ENCODE data around the gene BEND5. TPM values are rescaled to one million over a fixed set of nuclear protein-coding genes. Genes with fewer than 3 reads are reported as not detected.

Gene BEND5
- total RNA-seq, 2 donors from 2014 or later, result 2.7 to 2.8 TPM

DNA sequence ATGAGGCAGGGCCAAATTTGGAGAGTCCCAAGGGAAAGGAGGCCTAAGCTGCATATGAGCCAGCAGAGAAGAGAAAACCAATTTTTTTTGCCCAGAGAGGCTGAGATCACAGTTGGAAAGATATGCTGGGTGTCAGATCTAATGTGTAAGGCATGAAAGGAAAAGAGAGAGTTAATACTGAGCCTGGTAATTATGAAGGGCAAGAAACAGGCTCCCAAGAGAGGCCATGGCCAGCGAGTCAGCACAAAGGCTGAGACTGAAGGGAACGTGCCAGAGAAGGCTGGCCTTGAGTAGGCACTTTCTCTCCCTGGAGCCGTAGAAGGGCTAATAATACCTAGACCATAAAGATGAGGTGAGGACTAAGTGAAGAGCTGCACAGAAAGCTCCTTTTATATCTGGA lies 31.8 kb upstream of the BEND5 start:
- no peak for DNase-seq (ENCODE audit: low spot score)
- TF ChIP-seq CTCF (IDR thresholded peaks at IDR 0.05), result no peak
- no peak overlapping the region for H3K27ac ChIP-seq

GRCh38 chr1:48807554-48808260 lies 31.0 kb upstream of the BEND5 start:
- no peaks in the 10 kb centered on the region for H3K27me3 ChIP-seq
- DNase-seq (ENCODE audit: low spot score), result no peak
- H3K27ac ChIP-seq, result no peak overlapping the region
- no peaks in the 10 kb centered on the region for H3K9me3 ChIP-seq
- no peaks in the 10 kb centered on the region for H3K4me1 ChIP-seq
- no peaks in the 10 kb centered on the region for H3K36me3 ChIP-seq
- no peak overlapping the region for H3K4me3 ChIP-seq
- no peak for TF ChIP-seq CTCF (IDR thresholded peaks at IDR 0.05)

More for the DNA sequence above, 31.8 kb upstream of the BEND5 start:
- H3K4me1 ChIP-seq, result no peaks in the 10 kb centered on the region
- H3K9me3 ChIP-seq, result no peaks in the 10 kb centered on the region
- H3K4me3 ChIP-seq, result no peak overlapping the region
- no peaks in the 10 kb centered on the region for H3K36me3 ChIP-seq
- H3K27me3 ChIP-seq, result no peaks in the 10 kb centered on the region

DNA sequence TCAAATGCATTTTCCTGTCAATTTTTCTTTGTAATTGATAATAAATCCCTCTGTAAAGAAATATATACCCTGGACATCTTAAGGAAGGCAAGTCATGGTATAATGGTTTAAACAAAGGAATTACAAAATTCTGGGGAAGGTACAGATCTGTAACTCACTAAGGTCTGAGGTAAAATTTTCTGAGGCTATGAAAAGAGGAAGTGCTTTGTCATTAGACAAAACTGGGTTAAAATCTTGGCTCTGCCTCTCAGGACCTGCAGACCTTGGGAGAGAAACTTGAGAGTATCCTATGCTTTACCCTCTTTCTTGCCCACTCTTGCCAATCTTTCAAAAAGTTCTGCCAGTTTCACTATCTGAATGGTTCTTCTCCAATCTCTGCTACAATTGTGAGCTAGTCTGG lies 26.8 kb upstream of the BEND5 start:
- no peaks in the 10 kb centered on the region for H3K27me3 ChIP-seq
- TF ChIP-seq CTCF (IDR thresholded peaks at IDR 0.05), result no peak
- H3K4me3 ChIP-seq, result no peak overlapping the region
- DNase-seq (ENCODE audit: low spot score), result no peak
- no peak overlapping the region for H3K27ac ChIP-seq
- no peaks in the 10 kb centered on the region for H3K36me3 ChIP-seq
- no peaks in the 10 kb centered on the region for H3K4me1 ChIP-seq
- H3K9me3 ChIP-seq, result no peaks in the 10 kb centered on the region

DNA sequence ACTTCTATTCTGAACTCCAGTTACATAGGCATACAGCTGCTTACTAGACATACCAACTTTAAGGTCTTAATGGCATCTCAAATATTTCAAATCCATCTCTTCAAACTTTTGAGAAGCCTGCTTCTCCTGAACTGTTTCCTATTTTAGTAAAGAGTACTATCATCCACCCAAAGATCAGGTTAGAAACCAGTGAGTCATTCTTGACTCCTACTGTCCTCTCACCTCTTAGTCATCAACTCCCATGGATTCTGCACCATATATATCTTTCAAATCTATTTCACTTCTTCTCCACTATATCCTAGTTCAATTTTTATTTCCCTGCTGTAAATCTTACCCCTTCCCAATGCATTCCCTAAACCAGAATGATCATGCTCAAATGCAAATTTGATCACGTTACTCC lies 18.1 kb upstream of the BEND5 start:
- no peak overlapping the region for H3K4me3 ChIP-seq

DNA sequence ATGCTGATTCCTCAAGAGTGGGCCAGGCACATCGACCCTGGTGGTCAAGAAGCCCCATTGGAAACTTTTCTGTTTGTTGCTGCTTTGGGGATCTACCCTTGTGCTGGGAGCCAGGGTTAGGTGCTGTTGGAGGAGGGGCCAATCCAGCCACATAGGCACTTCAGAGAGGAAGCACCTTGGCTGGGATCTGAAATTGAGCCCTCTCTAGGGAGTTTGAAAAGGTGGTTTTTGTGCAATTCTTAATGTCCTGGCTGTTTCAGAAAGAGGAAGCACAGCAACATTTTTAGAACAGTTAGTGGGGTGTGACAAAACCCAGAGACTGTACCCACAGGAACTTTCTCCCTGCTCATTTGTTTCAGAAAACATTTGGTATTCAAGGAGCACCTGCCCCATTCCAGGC lies 17.2 kb upstream of the BEND5 start:
- Histone ChIP-seq H3K27me3 (no peaks in the 10 kb centered on the region), H3K4me1 (no peaks in the 10 kb centered on the region), H3K36me3 (no peaks in the 10 kb centered on the region), H3K4me3 (no peak overlapping the region), H3K27ac (no peak overlapping the region), H3K9me3 (no peaks in the 10 kb centered on the region)
- DNase-seq (ENCODE audit: low spot score), result no peak
- TF ChIP-seq CTCF (IDR thresholded peaks at IDR 0.05), result no peak

More for the DNA sequence above, 18.1 kb upstream of the BEND5 start:
- TF ChIP-seq CTCF (IDR thresholded peaks at IDR 0.05), result no peak
- no peaks in the 10 kb centered on the region for H3K27me3 ChIP-seq
- no peaks in the 10 kb centered on the region for H3K4me1 ChIP-seq
- H3K27ac ChIP-seq, result no peak overlapping the region
- DNase-seq (ENCODE audit: low spot score), result no peak
- no peaks in the 10 kb centered on the region for H3K9me3 ChIP-seq
- no peaks in the 10 kb centered on the region for H3K36me3 ChIP-seq

- no peaks in the 10 kb centered on the region for H3K9me3 ChIP-seq
- H3K27me3 ChIP-seq, result no peaks in the 10 kb centered on the region
- H3K27ac ChIP-seq, result no peak overlapping the region
- no peak for DNase-seq (ENCODE audit: low spot score)
- no peaks in the 10 kb centered on the region for H3K36me3 ChIP-seq
- TF ChIP-seq CTCF (IDR thresholded peaks at IDR 0.05), result no peak
- no peak overlapping the region for H3K4me3 ChIP-seq
- no peaks in the 10 kb centered on the region for H3K4me1 ChIP-seq
Observed at GRCh38 chr1:48792961-48793360, 16.3 kb upstream of the BEND5 start.
